Keratinocyte (primary cell): ENCODE results near the gene RNF144B.

Experiments
- CTCF ChIP-seq, 3 experiments: IDR thresholded peaks in 1 of 3; conservative IDR thresholded peaks in 1 of 3; optimal IDR thresholded peaks in 1 of 3; 2 replicates in 2 of 3; 3 replicates in 1 of 3; pipeline versions ENCODE3 to v1.5.1; 2011; ENCODE audit warnings: low read length in 3 of 3, mild to moderate bottlenecking in 3 of 3, moderate library complexity in 2 of 3, control low read depth in 1 of 3, inconsistent platforms in 1 of 3; ENCODE audit not compliant: insufficient read depth in 2 of 3; ENCODE audit errors: extremely low read depth in 1 of 3
- EZH2 ChIP-seq: IDR thresholded peaks from one replicate; pipeline ENCODE4 v1.6.1; 2012; ENCODE audit warnings: inconsistent platforms, mild to moderate bottlenecking, low read length, moderate library complexity

- no peak for TF ChIP-seq CTCF (optimal IDR thresholded peaks at IDR 0.05 in 1 of 3, IDR thresholded peaks at IDR 0.05 in 1 of 3, conservative IDR thresholded peaks at IDR 0.05 in 1 of 3; ENCODE audit: extremely low read depth in 1 of 3, insufficient read depth in 2 of 3, low read length in 3 of 3)
- no peak for TF ChIP-seq EZH2
Measured at GRCh38 chr6:18371010-18371409, 16.1 kb upstream of the RNF144B start.
